EH (cell line): Measurements from ENCODE around the gene ABCA3.

Experiments
- DNase-seq: peaks from one replicate; pipeline ENCODE4 v3.0.0-alpha.2; 2015; ENCODE audit warnings: low read depth

ABCA3 gene

DNA sequence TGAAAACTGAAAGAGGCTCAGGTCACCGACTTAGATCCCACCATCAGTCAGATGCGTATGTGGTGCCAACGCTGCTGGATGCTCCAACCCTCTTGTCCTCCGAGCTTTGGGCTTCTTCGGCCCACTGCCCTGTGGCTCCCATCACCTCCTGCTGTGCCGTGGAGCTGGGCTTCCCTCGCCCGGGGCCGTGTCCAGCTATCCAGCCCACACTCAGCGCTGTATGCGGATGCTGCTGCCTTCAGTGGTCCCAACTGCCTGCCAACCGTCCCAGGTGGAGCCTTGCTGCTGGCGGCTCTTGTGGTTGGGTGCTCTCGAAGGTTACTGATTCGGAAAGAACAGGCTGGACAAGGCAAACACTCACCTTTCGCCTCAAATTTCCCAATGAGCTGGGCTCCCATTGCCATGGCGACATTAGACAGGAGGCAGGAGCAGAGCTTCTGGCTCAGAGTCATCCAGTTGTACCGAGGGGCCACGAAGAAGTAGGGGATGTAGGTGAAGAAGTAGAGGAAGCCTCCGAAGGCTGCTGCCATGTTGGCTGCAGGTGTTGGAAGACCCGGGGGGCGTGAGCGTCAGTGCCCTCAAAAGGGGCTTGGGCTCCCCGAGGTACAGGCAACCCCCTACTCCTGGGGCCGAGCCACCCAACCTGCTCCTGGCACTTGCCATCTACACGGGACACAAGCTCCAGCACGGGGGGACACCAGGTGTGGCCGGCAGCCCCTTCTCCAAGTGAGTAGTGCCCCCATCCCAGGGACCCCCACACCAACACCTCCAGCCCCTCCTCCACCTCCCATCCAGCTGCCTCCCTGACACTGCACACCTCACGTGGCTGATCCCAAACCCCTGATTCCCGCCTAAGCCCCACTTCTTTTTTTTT is 32.2 kb downstream of the ABCA3 start:
- no peak for DNase-seq

DNA sequence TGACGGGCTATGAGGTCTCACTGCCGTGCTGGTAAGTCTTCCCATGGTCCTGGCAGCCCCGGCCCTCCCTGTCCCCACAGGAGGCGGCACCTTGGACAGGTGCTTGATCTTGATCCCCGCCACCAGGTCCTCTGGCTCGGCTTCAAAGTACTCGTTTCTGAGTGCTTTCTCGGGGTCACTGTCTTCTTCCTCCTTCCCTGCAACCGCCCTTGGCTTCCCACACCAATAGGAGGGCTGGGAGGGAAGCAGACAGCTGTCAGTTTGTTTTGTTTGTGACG is 40.7 kb downstream of the ABCA3 start:
- no peak for DNase-seq

DNA sequence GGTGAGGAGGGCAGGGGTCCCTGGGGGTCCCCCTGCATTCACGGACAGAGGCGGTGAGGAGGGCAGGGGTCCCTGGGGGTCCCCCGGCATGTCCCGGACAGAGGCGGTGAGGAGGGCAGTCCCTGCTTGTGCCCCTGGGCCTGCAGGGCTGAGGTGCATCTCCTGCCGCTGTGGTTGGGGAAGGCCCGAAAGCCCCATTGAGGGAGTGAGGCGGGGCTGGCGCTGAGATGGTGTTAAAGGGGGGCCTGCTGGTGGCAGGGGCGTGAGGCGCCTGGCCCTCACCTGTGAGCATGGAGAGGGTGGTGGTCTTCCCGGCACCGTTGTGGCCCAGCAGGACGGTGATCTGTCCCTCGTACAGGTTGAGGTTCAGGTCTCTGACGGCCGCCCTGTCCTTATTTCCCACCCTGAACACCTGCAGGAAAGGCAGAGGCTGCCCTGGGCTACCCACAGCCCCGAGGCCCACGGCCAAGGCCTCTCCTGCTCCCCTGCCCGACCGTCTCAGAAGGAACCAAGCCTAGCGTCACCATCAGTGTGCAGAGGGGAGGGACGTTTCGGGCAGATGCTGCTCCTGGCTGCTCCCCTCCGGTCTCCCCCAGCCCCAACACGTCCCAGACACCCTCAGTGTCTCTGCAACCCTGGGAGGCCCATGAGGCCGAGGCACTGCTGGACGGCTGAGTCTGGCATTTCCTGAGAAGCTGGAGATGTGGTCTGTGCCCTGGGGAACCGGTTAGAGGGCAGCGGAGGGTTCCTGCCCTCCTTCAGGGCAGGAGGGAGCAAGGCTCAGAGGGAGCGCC is 41.2 kb downstream of the ABCA3 start:
- DNase-seq, result no peak

DNA sequence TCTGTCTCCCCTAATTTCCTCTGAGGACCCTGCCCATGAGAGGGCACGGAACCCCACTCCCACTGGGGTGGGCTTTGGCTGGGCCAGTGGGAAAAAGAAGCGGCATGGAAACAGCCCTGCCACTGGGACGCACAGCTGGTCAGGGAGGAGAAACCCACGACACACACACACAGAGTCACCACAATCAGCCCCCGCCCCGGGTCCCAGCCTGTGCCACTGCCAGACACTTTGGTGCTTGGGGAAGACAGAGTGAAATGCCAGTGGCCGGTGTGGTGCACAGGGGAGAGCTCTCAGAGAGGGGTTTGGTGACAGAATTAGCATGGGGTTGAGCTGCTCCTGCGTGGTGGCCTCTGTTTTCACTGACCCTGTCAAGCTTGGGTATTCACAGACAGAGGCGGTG is 41.9 kb downstream of the ABCA3 start:
- DNase-seq, result no peak

DNA sequence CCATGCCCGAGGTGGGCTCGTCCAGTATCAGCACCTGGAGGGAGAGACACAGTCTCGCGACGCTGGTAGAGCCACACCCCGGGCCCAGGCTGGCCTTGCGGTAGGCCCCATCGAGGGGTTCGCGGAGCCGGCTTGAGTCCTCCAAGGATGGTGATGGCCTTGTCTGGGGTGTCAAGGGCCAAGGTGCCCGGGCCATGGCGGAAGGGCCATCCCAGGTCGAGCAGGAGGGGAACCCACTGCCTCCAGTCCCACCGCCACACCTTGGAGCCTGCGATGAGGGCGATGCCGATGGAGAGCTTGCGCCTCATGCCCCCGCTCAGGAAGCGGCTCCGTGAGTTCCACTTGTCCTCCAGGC is 43.0 kb downstream of the ABCA3 start:
- no peak for DNase-seq

DNA sequence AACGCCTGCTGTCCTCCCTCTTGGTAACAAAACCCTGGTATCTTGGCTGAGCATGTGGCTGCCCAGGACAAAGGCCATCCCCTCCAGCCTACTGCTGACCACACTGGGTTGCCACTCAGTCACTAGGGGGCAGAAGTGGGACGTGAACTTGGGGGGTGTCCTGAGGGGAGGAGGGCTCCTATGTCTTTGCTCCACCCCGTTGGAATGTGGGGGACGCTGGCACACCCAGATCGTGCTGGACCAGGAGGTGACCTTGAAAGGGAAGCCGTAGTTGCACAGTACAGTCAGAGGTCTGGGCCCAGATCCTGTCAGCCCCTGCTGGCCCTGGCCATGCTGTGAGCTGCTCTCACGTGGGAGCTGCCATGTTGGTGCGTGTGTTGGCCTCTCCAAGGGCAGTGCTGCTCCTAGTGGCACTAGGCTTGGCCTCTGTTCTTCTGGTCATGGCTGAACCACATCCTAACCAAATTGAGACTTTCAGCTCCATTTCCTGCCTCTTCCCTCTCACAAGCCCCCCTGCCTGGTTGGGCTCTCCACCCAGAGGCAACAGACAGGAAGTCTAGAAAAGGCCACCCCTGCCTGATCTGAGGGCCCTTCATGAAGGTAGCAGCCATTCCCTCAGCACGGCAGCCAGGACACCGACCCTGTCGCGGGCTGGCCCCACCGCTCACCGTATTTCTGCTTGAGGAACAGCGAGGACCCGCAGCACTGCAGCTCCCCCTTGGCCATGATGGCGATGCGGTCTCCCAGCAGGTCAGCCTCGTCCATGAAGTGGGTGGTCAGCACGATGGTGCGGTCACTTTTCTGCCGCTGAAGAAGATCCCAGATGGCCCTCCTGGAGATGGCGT is 43.6 kb downstream of the ABCA3 start:
- DNase-seq, result peak; percentile 54

DNA sequence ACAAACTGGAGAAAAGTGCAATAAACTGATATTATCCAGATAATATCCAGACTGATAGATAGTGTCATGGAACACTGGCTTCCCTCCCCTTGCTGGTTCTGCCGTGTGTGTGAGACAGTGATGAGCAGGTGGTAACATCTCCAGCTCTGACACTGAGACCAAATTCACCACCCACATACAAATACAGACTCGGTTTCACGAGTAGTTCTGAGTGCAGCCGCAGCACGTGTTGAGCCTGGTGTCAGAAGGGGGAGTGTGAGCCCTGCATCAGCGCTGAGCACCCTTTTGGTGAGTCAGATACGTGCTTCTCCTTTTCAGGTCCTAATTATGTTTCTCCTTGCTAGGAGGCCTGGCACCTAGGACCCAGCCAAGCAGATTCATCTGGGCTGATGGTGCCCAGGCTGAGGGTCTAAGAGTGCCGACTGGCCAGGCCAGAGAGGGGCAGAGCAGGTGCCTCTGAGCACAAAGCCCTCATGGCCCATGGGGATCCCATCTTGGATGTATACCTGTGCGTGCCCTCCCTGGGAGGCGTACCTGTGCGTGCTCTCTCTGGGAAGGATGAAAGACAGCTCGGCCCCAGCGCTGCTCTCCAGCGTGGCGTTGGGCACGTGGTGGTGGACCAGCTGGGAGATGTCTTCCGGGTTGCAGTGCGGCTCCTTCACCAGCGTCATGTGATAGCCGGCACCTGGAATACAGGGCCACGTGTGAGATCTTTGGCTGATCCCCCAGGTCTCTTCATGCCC is 45.3 kb downstream of the ABCA3 start:
- no peak for DNase-seq

DNA sequence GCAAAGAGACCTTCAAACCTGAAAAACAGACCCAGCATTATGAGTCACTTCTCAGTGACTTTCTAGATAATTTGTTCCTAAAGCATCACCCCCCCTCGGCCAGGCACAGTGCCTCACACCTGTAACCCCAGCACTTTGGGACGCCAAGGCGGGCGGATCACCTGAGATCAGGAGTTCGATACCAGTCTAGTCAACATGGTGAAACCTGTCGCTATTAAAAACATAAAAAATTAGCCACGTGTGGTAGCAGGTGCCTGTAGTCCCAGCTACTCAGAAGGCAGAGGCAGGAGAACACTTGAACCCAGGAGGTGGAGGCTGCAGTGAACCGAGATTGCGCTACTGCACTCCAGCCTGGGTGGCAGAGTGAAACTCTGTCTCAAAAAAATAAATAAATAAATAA is 48.3 kb downstream of the ABCA3 start:
- no peak for DNase-seq

DNA sequence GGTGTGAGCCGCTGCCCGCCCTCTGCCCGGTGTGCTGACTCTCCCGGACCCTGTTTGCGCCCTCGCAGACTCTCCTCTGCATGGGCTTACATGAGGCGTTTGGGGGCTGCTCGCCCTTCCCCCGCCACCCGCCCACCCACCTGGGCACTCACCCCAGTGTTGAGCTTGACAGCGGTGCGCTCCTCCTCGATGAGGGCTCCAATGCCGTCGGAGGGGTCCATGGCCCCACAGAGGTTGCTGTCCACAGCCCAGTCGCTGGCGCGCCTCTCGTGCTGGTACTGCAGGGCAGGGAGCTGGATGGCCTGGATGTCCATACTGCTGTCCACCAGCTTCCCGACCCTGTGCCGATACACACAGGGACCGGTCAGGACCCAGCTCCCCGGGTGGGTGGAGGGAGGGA is 51.2 kb downstream of the ABCA3 start:
- DNase-seq, result no peak

DNA sequence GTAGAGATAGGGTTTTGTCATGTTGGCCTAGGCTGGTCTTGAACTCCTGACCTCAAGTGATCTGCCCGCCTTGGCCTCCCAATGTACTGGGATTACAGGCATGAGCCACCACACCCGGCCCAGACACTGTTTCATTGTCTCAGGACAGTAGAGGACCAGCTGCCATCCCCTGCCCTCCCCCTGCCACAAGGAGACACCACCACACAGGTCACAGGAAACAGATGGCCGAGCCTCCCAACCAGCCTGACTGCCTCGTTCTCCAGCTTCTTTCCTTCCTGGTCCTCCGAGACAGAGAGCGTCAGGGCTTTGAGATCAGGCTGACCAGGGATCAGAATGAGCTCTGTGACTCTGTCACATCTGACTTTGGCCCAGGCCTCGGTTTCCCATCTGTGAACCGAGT is 51.8 kb downstream of the ABCA3 start:
- no peak for DNase-seq

DNA sequence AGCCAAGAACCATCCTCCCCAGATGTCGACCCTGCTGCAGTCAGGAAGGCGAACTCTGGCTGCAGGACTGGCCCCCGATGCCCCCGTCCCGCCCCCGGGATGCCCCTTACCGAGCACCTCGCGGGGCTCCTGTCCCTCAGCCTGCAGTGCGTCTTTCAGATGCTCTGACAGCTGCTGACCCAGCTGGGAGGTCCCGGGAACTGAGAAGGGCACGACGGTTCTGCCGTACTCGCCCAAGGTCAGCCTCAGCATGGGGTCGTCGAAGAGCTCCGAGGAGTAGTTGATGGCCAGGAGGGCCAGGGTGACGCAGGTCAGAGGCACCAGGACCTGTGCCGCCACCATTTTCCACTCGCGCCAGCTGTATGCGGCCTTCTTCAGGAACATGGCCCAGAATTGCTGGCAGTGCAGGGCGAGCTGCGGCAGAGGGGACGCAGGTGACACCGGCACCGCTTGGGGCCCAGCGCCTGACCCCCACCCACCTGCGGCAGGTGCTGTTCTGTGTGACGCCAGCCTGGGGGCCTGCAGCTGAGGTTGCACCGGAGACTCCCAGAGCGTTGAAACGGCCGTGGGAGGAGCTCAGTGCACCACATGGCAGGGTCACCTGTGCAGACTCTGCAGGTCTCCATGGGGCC is 52.5 kb downstream of the ABCA3 start:
- DNase-seq, result no peak

DNA sequence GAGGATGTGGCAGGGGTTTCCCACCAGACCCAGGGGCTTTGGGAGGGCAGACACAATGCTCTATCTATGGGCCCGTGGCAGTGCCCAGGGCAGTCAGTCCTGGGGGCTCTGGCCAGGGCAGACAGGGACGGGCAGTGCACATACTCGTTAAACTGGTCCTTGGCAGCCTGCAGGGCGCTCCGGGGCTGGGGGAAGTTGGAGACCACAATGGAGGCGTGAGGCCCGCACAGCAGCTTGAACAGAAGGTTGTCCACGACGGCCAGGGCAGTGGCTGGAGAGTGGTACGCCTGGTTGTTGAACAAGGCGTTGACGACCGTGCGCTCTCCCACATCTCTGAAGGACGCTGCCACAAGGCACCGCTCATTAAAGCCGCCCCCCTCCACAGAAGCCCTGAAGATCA is 54.0 kb downstream of the ABCA3 start:
- DNase-seq, result no peak

DNA sequence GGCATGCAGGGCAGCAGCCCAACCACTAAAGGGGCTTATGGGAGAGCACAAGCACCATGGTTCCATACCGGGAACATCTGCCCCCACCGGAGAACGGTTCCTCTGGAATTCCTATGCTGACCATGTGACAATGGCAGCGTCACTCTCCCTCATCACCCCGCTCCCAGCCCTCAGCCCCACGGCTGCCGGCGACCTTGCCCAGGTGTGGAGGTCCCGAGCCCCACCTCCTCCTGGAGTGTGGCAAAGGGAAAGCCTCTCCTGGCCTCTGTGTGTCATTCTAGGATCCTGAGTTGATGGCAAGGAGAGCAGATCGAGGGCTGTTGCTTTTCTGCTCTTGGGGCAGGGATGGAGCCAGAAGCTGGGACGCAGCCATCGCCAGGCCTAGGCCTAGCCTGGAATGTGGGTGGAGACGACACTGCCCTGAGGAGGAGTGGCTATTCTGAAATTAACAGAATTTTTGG is 54.8 kb downstream of the ABCA3 start:
- DNase-seq, result no peak

DNA sequence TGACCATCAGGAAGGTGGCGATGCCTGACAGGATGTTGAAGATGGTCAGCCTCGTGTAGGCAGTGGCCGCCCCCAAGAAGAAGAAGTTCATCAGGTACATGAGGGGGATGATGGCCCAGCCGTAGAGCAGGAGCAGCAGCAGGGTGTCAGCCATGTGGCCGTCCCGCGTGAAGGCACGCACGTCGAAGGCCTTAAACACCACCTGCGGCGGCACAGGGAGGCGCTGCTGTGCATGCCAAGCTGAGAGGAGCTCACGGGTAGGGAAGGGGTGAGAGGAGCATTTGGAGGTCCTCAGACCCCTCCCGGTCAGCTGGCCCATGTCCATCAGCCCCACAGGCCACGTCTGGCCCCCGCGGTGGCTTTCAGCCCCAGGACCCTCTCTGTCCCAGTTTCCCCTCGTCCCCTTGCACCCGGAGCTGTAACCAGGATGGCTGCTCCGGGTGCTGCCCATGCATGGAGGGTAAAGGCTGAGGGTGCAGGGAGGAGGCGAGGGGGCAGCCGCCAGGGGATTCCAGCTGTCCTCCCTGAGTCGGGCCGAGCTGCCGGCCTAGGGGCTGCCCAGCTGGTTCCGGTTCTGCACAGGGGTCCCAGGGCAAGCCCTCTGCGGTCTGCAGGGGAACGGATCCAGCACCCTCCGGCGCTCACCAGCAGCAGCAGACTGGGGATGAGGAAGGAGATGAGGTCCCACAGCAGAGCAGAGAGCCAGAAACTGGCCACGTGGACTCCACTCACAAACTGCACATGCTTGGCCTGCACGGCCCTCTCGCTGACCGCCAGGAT is 55.5 kb downstream of the ABCA3 start:
- DNase-seq, result no peak

DNA sequence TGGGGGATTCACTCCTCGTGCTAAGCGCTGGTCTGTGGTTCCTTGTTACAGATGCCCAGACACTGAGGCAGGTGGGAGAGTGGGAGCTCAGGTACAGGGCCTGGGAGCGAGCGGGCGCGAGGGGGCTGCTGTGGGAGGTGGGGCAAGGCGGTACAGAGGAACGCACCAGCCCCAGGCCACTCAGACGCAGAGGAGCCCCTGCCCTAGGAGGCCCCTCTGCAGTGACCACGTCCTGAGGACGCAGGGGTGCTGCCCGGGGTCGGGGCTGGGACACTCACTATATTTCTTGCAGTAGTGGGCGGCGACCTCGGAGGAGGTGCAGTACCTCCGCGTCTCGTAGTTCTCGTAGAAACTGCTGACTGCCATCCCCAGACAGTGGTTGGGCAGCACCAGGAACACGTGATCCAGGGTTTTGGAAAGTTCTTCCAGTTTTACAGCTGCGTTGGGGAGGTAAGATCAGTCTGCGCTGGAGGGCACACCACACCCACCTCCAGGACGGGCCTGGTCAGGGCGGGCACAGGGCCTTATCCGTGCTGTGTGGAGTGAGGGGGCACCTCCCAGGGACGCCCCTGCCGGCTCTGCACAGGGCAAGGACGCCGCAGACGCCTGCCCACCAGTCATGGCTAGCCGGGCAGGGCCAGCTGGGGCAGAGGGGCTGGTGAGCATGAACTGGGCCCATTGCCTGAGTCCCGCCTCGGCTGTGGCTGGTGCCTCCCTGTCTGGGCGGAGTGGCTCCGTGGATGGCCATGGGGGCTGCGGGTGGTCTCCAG is 56.3 kb downstream of the ABCA3 start:
- DNase-seq, result no peak

DNA sequence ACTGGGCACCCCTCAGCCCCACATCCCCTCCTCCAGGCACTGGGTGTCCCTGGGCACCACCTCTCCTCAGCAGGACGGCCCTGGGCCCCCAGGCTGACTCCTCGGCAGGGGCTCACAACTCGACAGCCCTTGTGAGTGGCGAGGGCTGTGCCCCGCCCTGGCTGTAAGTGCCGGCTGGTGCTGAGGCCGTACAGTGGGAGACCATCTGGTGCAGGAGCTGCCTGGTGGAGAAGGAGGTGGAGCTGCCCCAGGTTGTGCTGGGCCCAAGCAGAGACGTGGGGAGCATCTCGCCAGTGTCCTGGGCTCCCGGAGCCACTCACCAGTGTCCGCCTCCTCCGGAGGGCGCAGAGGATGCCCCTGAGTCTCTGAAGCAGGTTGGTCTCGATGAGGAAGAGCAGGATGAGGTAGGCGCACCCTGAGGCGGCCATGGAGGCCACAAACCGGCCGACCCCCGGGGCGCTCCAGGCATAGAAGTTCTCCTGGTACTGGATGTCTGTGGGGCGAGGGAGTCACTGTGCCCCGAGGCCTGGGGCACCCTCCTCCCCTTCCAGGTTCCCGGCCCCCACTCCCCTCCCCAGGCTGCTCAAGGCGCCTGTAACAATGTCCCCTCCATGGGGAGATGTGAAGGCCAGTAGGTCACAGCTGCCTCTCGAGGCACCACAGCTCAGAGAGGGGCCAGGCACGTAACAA is 57.5 kb downstream of the ABCA3 start:
- no peak for DNase-seq

DNA sequence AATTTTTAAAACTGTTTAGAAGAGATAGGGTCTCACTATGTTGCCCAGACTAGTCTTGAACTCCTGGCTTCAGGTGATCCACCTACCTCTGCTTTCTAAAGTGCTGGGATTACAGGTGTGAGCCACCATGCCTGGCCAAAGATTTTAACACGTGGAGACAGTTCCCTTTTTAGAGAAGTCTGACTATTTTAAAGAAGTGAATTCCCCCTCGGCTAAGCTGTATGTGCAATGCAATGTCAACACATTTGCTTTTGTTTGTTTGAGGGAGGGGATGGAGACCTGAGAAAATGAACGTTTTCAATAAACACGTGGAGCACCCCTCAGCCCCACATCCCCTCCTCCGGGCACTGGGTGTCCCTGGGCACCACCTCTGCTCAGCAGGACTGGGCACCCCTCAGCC is 58.3 kb downstream of the ABCA3 start:
- DNase-seq, result no peak

DNA sequence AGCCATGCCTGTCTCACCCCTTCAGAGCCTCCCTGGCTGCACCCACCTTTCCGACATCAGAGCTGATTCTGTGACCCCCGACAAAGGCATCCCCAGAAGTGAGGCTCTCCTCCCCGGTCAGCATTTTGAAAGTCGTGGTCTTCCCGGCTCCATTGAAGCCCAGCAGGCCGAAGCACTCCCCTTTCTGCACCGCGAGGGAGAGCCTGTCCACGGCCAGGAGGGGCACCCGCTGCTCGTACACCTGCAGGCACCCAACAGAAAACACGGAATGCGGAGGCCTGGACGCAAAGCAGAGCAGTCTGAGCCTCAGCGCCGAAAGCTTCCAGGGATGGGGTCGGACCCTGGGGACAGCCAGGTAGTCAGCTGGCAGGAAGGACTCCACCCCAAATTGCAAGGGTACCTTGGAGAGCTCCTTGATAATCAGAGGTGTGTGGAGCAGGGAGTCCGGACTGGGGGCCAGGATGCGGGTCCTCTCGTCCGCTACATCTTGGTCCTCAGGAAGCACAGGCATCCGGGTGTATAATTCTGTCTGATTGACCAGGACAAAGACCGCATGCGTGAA is 59.5 kb downstream of the ABCA3 start:
- DNase-seq, result no peak

DNA sequence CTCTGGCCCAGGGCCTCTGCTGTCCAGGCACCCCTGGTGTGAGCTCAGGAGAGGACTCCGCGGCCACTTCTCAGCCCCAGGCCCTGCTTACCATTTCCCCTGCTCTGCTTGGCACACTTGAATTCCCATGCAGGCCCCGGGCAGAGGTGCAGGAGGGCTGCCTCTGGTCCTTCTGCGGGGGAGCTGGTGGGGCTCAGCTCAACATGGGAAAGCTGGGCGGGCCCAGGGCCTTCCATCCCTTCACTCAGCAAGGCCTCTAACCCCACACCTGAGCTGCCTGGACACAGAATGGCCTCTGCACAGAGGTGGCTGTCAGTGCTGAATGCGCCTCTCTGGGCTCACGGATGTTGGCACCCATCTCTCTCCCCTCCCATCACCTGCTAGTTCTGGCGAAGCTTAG is 60.1 kb downstream of the ABCA3 start:
- DNase-seq, result no peak
